IMR-90 (cell line): ENCODE results near the gene RSPH3. TPM values are rescaled to one million over a fixed set of nuclear protein-coding genes. Genes with fewer than 3 reads are reported as not detected.

Experiments
- ATAC-seq: fragments of 200-7000 bp; cut with Tn5 transposase; 2 replicates; pipeline ENCODE4 v1.9.1; 2020; ENCODE audit warnings: low read depth, mild to moderate bottlenecking, moderate library complexity
- BruUV-seq: library from RNA; stranded (reverse); fragments of 400-500 nt; replicated peaks from 2 replicates; lab custom pipeline; 2021; lab: Mats Ljungman, UMichigan
- CTCF ChIA-PET: fragments of 300-600 bp; formaldehyde crosslinking; extraction: SDS; loops from one replicate; lab custom pipeline; 2021; ENCODE audit warnings: antibody characterized with exemption; lab: Yijun Ruan, JAX
- POLR2A ChIA-PET: fragments of 300-600 bp; sonication (Branson Sonifier 250); formaldehyde crosslinking; loops from one replicate; lab custom pipeline; 2022; ENCODE audit warnings: antibody characterized with exemption; ENCODE audit not compliant: unreplicated experiment; lab: Charles Lee
- DNase-seq: peaks from one replicate; pipeline ENCODE4 v3.0.0; 2013
- H2AFZ ChIP-seq: replicated peaks from 2 replicates; pipeline ENCODE3; 2013; ENCODE audit warnings: low read length, mild to moderate bottlenecking; ENCODE audit not compliant: poor library complexity
- H2AK5ac ChIP-seq: 2 replicates; pipeline ENCODE4 v1.6.1; 2013; ENCODE audit warnings: low read depth, low read length, inconsistent platforms
- H2AK9ac ChIP-seq: replicated peaks from 2 replicates; pipeline ENCODE3; 2013; ENCODE audit warnings: mild to moderate bottlenecking, low read depth, low read length, moderate library complexity; ENCODE audit not compliant: poor library complexity
- H2BK120ac ChIP-seq: 2 replicates; pipeline ENCODE4 v1.6.1; 2013; ENCODE audit warnings: low read depth, low read length, inconsistent platforms
- H2BK15ac ChIP-seq: 3 replicates; pipeline ENCODE4 v1.6.1; 2013; ENCODE audit warnings: low read depth, low read length, inconsistent platforms
- H2BK20ac ChIP-seq: 2 replicates; pipeline ENCODE4 v1.6.1; 2013; ENCODE audit warnings: low read depth, mild to moderate bottlenecking, inconsistent platforms, low read length, moderate library complexity
- H2BK5ac ChIP-seq: 2 replicates; pipeline ENCODE4 v1.6.1; 2013; ENCODE audit warnings: mild to moderate bottlenecking, low read depth, low read length, inconsistent platforms; ENCODE audit not compliant: poor library complexity, severe bottlenecking
- H3K14ac ChIP-seq: replicated peaks from 2 replicates; pipeline ENCODE4 v1.6.1; 2013; ENCODE audit warnings: low read depth, low read length, inconsistent platforms
- H3K18ac ChIP-seq: 2 replicates; pipeline ENCODE4 v1.6.1; 2013; ENCODE audit warnings: low read depth, low read length, control low read depth
- H3K23ac ChIP-seq: 2 replicates; pipeline ENCODE4 v1.6.1; 2013; ENCODE audit warnings: low read depth, low read length, inconsistent platforms
- H3K27ac ChIP-seq: 2 replicates; pipeline ENCODE4 v1.5.1; 2013; ENCODE audit warnings: mild to moderate bottlenecking, control low read depth, low read length; ENCODE audit not compliant: insufficient read depth
- H3K27me3 ChIP-seq: 2 replicates; pipeline ENCODE4 v1.6.1; 2013; ENCODE audit warnings: low read length; ENCODE audit not compliant: control insufficient read depth, insufficient read depth
- H3K36me3 ChIP-seq: 2 replicates; pipeline ENCODE4 v1.6.1; 2013; ENCODE audit warnings: low read length, mixed read lengths; ENCODE audit not compliant: control insufficient read depth, insufficient read depth
- H3K4ac ChIP-seq: 2 replicates; pipeline ENCODE4 v1.6.1; 2013; ENCODE audit warnings: low read depth, low read length, inconsistent platforms
- H3K4me1 ChIP-seq: 2 replicates; pipeline ENCODE4 v1.6.1; 2013; ENCODE audit warnings: low read length, mixed read lengths; ENCODE audit not compliant: control insufficient read depth, insufficient read depth
- H3K4me2 ChIP-seq: 2 replicates; pipeline ENCODE4 v1.6.1; 2013; ENCODE audit warnings: low read depth, mild to moderate bottlenecking, control low read depth, low read length, moderate library complexity
- H3K4me3 ChIP-seq: 2 replicates; pipeline ENCODE4 v1.5.1; 2013; ENCODE audit warnings: low read depth, mild to moderate bottlenecking, control low read depth, low read length, moderate library complexity; ENCODE audit not compliant: insufficient read depth
- H3K56ac ChIP-seq: 2 replicates; pipeline ENCODE4 v1.6.1; 2013; ENCODE audit warnings: low read length, inconsistent platforms; ENCODE audit not compliant: insufficient read depth; ENCODE audit errors: extremely low read depth
- H3K79me1 ChIP-seq, 2 experiments: 2 replicates each; pipeline ENCODE4 v1.6.1; 2013; ENCODE audit warnings: low read length in 2 of 2, inconsistent platforms in 1 of 2, low read depth in 1 of 2
- H3K9ac ChIP-seq: 2 replicates; pipeline ENCODE4 v1.6.1; 2013; ENCODE audit warnings: low read depth, low read length, control low read depth
- H3K9me1 ChIP-seq: 2 replicates; pipeline ENCODE4 v1.6.1; 2013; ENCODE audit warnings: low read length, inconsistent platforms; ENCODE audit not compliant: insufficient read depth
- H3K9me3 ChIP-seq: 2 replicates; pipeline ENCODE4 v1.6.1; 2013; ENCODE audit warnings: low read length; ENCODE audit not compliant: control insufficient read depth, insufficient read depth
- H4K20me1 ChIP-seq: 2 replicates; pipeline ENCODE4 v1.6.1; 2013; ENCODE audit warnings: low read length, inconsistent platforms; ENCODE audit not compliant: insufficient read depth
- H4K5ac ChIP-seq: 2 replicates; pipeline ENCODE4 v1.6.1; 2013; ENCODE audit warnings: mild to moderate bottlenecking, low read depth, low read length, control low read depth
- H4K8ac ChIP-seq, 2 experiments: 2 replicates each; pipeline ENCODE4 v1.6.1; 2013; ENCODE audit warnings: low read depth in 2 of 2, low read length in 2 of 2, control low read depth in 1 of 2, inconsistent platforms in 1 of 2
- H4K91ac ChIP-seq: 2 replicates; pipeline ENCODE4 v1.6.1; 2013; ENCODE audit warnings: low read depth, low read length, inconsistent platforms; ENCODE audit not compliant: insufficient read depth
- BHLHE40 ChIP-seq: fragments of 150-350 bp; IDR thresholded peaks from 2 replicates; pipeline ENCODE4 v1.6.1; 2016; ENCODE audit warnings: mild to moderate bottlenecking, low read depth, low read length
- CEBPB ChIP-seq: IDR thresholded peaks from 2 replicates; pipeline ENCODE4 v1.6.1; 2012; ENCODE audit warnings: low read depth, low read length, improper control_type of control experiment
- CHD1 ChIP-seq: IDR thresholded peaks from 2 replicates; pipeline ENCODE4 v1.6.1; 2012; ENCODE audit warnings: low read depth, low read length, improper control_type of control experiment
- FOS ChIP-seq: fragments of 150-350 bp; IDR thresholded peaks from 2 replicates; pipeline ENCODE4 v1.6.1; 2016; ENCODE audit warnings: low read depth, low read length
- MAFK ChIP-seq: IDR thresholded peaks from 2 replicates; pipeline ENCODE4 v1.6.1; 2012; ENCODE audit warnings: low read depth, low read length, improper control_type of control experiment
- MAZ ChIP-seq: IDR thresholded peaks from 2 replicates; pipeline ENCODE4 v1.6.1; 2012; ENCODE audit warnings: low read depth, mild to moderate bottlenecking, low read length, improper control_type of control experiment, moderate library complexity, borderline replicate concordance
- MXI1 ChIP-seq: IDR thresholded peaks from 2 replicates; pipeline ENCODE4 v1.6.1; 2012; ENCODE audit warnings: low read depth, mild to moderate bottlenecking, low read length, moderate library complexity, borderline replicate concordance
- NFE2L2 ChIP-seq: fragments of 150-350 bp; IDR thresholded peaks from 2 replicates; pipeline ENCODE4 v1.6.1; 2016; ENCODE audit warnings: low read depth, mild to moderate bottlenecking, low read length
- POLR2A ChIP-seq: IDR thresholded peaks from 2 replicates; pipeline ENCODE4 v1.6.1; 2012; ENCODE audit warnings: mild to moderate bottlenecking, low read depth, low read length
- RAD21 ChIP-seq: IDR thresholded peaks from 2 replicates; pipeline ENCODE4 v1.6.1; 2012; ENCODE audit warnings: low read length, improper control_type of control experiment
- RCOR1 ChIP-seq: IDR thresholded peaks from 2 replicates; pipeline ENCODE4 v1.6.1; 2012; ENCODE audit warnings: mild to moderate bottlenecking, low read length, improper control_type of control experiment; ENCODE audit not compliant: insufficient replicate concordance
- RFX5 ChIP-seq: IDR thresholded peaks from 2 replicates; pipeline ENCODE4 v1.8.0; 2012; ENCODE audit warnings: low read depth, mild to moderate bottlenecking, low read length, moderate library complexity
- SMC3 ChIP-seq: fragments of 150-350 bp; IDR thresholded peaks from 2 replicates; pipeline ENCODE4 v1.6.1; 2016; ENCODE audit warnings: low read depth, mild to moderate bottlenecking, antibody characterized with exemption, low read length, moderate library complexity
- whole genome bisulfite sequencing, 2 experiments: methylation state at CpG; one replicate each; pipeline versions ENCODE4 v1.1.5 to v1.1.7; 2013; ENCODE audit warnings: missing lambda C conversion rate in 2 of 2; ENCODE audit not compliant: insufficient read length in 1 of 2; ENCODE audit errors: extremely low coverage in 2 of 2; 5-methylcytosine and 5-hydroxymethylcytosine counted together
- dilution Hi-C: fragments of 300-500 bp; cut with HindIII; formaldehyde crosslinking; loops from one replicate; pipeline ENCODE4 v1.14.3; 2018; ENCODE audit warnings: low sequenced_read_pairs; ENCODE audit not compliant: unreplicated experiment
- in situ Hi-C: fragments of 300-500 bp; cut with MboI; formaldehyde crosslinking; loops from 3 replicates; pipeline ENCODE4 v1.14.3; 2019; ENCODE audit warnings: low sequenced_read_pairs, inconsistent platforms, mixed read lengths
- intact Hi-C: fragments of 100-400 bp; cut with micrococcal nuclease; formaldehyde crosslinking; loops from 2 replicates; pipeline ENCODE4 v1.10.0; 2022
- polyA plus RNA-seq, 3 experiments: library from polyadenylated mRNA; depleted of rRNA; stranded (reverse); fragments of >200 nt; gene quantifications; 2 replicates each; pipeline ENCODE4 v1.2.3, GENCODE V29; 2012; ENCODE audit warnings: low replicate concordance in 1 of 3
- total RNA-seq: library from RNA; depleted of rRNA; stranded (reverse); fragments of >200 nt; gene quantifications from 2 replicates; pipeline ENCODE4 v1.2.3, GENCODE V29; 2012
- TF ChIP-seq, protein P1 (sequence below): fragments of 150-350 bp; IDR thresholded peaks from 2 replicates; pipeline ENCODE4 v1.6.1; 2016; ENCODE audit warnings: low read depth, mild to moderate bottlenecking, low read length, moderate library complexity, borderline replicate concordance
- TF ChIP-seq, protein P2 (sequence below): conservative IDR thresholded peaks from 2 replicates; pipeline ENCODE4 v1.5.1; 2012; ENCODE audit warnings: mild to moderate bottlenecking, low read depth, low read length, improper control_type of control experiment
- TF ChIP-seq, protein P3 (sequence below): fragments of 150-350 bp; IDR thresholded peaks from 2 replicates; pipeline ENCODE4 v1.6.1; 2017; ENCODE audit warnings: mild to moderate bottlenecking, antibody characterized with exemption, low read length, low read depth

RSPH3 gene
- total and polyA plus RNA-seq, 2 of the 4 experiments (the other 2 are of a cell fraction), result 1.7 to 3.0 TPM

DNA sequence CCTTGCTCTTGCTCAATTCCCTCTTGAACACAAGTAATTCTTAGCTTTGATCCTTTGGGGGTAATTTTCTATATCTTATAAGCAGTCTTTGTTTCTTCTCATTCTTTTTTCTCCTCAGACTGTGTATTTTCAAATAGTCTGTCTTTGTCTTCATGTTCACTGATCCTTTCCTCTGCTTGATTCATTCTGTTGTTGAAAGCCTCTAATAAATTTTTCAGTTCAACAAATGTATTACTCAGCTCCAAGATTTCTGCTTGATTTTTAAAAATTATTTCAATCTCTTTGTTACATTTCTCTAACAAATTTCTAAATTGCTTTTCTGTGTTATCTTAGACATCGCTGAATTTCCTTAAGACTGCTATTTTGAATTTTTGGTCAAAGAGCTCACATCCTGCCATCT is 11.5 kb downstream of the RSPH3 start:
- Histone ChIP-seq H2AFZ (no peak overlapping the region), H4K91ac (no peak overlapping the region), H3K14ac (no peak overlapping the region), H4K5ac (no peak overlapping the region), H2AK5ac (no peak overlapping the region), H3K56ac (no peak overlapping the region), H3K4me2 (no peak overlapping the region), H3K4me3 (no peak overlapping the region), H3K9me3 (peaks cover 4% of the 10 kb centered on the region; the same call in 1 of the 2 replicates), H2BK20ac (no peak overlapping the region), H3K27ac (no peak overlapping the region), H3K9ac (no peak overlapping the region), H2BK15ac (no peak overlapping the region), H2BK5ac (no peak overlapping the region), H4K20me1 (no peaks in the 10 kb centered on the region), H2BK120ac (no peak overlapping the region), H3K23ac (no peak overlapping the region), H4K8ac (no peak overlapping the region), H3K18ac (no peak overlapping the region), H2AK9ac (no peak overlapping the region), H3K79me1 (no peaks in the 10 kb centered on the region), H3K9me1 (no peaks in the 10 kb centered on the region; the same call in 1 of the 2 replicates), H3K4me1 (no peaks in the 10 kb centered on the region), H3K36me3 (0 out of 2 replicates have a peak, but pooled peaks cover 2% of the 10 kb centered on the region), H3K4ac (no peak overlapping the region), H3K27me3 (no peaks in the 10 kb centered on the region)
- POLR2A ChIA-PET, result no interaction called here
- TF ChIP-seq BHLHE40, result no peak
- TF ChIP-seq SMC3, result no peak
- TF ChIP-seq, protein P1, sequence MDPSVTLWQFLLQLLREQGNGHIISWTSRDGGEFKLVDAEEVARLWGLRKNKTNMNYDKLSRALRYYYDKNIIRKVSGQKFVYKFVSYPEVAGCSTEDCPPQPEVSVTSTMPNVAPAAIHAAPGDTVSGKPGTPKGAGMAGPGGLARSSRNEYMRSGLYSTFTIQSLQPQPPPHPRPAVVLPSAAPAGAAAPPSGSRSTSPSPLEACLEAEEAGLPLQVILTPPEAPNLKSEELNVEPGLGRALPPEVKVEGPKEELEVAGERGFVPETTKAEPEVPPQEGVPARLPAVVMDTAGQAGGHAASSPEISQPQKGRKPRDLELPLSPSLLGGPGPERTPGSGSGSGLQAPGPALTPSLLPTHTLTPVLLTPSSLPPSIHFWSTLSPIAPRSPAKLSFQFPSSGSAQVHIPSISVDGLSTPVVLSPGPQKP, result no peak
- TF ChIP-seq, protein P2, sequence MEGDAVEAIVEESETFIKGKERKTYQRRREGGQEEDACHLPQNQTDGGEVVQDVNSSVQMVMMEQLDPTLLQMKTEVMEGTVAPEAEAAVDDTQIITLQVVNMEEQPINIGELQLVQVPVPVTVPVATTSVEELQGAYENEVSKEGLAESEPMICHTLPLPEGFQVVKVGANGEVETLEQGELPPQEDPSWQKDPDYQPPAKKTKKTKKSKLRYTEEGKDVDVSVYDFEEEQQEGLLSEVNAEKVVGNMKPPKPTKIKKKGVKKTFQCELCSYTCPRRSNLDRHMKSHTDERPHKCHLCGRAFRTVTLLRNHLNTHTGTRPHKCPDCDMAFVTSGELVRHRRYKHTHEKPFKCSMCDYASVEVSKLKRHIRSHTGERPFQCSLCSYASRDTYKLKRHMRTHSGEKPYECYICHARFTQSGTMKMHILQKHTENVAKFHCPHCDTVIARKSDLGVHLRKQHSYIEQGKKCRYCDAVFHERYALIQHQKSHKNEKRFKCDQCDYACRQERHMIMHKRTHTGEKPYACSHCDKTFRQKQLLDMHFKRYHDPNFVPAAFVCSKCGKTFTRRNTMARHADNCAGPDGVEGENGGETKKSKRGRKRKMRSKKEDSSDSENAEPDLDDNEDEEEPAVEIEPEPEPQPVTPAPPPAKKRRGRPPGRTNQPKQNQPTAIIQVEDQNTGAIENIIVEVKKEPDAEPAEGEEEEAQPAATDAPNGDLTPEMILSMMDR, result no peak
- no peak for TF ChIP-seq RAD21
- TF ChIP-seq RCOR1, result no peak
- no peak for TF ChIP-seq CHD1
- TF ChIP-seq POLR2A, result no peak
- TF ChIP-seq RFX5, result no peak
- TF ChIP-seq CEBPB, result no peak
- no peak for TF ChIP-seq MAZ
- TF ChIP-seq, protein P3, sequence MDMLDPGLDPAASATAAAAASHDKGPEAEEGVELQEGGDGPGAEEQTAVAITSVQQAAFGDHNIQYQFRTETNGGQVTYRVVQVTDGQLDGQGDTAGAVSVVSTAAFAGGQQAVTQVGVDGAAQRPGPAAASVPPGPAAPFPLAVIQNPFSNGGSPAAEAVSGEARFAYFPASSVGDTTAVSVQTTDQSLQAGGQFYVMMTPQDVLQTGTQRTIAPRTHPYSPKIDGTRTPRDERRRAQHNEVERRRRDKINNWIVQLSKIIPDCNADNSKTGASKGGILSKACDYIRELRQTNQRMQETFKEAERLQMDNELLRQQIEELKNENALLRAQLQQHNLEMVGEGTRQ, result no peak
- no peak for TF ChIP-seq MXI1
- no peak for TF ChIP-seq MAFK
- TF ChIP-seq FOS, result no peak
- no peak for TF ChIP-seq NFE2L2
- DNase-seq, result no peak
- intact Hi-C loops, result no loop called here
- no peak for ATAC-seq
- CTCF ChIA-PET, result no interaction called here
- in situ Hi-C loops, result no loop called here
- WGBS, 2 experiments, result no CpG with 5 or more reads among the region's 1 CpG
- BruUV-seq, result no TSS peak
- dilution Hi-C loops, result no loop called here
